ENCODE results near the gene BIRC3. TPM values are rescaled to one million over a fixed set of nuclear protein-coding genes. Genes with fewer than 3 reads are reported as not detected.

Gene BIRC3
- total RNA-seq, 1 donor from 2014 or later = 2.8 TPM

- TF ChIP-seq CTCF (IDR thresholded peaks at IDR 0.05) = no peak
- no peak overlapping the region for H3K4me3 ChIP-seq
- H3K4me1 ChIP-seq = no peaks in the 10 kb centered on the region
- no peak for DNase-seq (ENCODE audit: low spot score in 2 of 2)
- no peaks in the 10 kb centered on the region for H3K36me3 ChIP-seq
- H3K27me3 ChIP-seq = no peaks in the 10 kb centered on the region
- no peak overlapping the region for H3K27ac ChIP-seq
- intact Hi-C loops (cut with DNase I) = no loop called here
- peaks cover 0 to 13% of the 10 kb centered on the region in 2 donors for H3K9me3 ChIP-seq
These were observed 11.2 kb upstream of the BIRC3 start for GRCh38 chr11:102306048-102306597.

GRCh38 chr11:102306817-102307726, 10.2 kb upstream of the BIRC3 start:
- intact Hi-C loops (cut with DNase I) = no loop called here
- H3K9me3 ChIP-seq = peaks cover 0 to 9% of the 10 kb centered on the region in 2 donors
- no peak for DNase-seq (ENCODE audit: low spot score in 2 of 2)
- H3K4me1 ChIP-seq = no peaks in the 10 kb centered on the region
- no peak overlapping the region for H3K4me3 ChIP-seq
- H3K27me3 ChIP-seq = no peaks in the 10 kb centered on the region
- no peak overlapping the region for H3K27ac ChIP-seq
- no peaks in the 10 kb centered on the region for H3K36me3 ChIP-seq
- TF ChIP-seq CTCF (IDR thresholded peaks at IDR 0.05) = no peak

GRCh38 chr11:102307727-102308038, 9.6 kb upstream of the BIRC3 start:
- intact Hi-C loops (cut with DNase I) = no loop called here
- no peaks in the 10 kb centered on the region for H3K36me3 ChIP-seq
- peaks cover 0 to 3% of the 10 kb centered on the region in 2 donors for H3K9me3 ChIP-seq
- DNase-seq (ENCODE audit: low spot score in 2 of 2) = no peak
- H3K4me3 ChIP-seq = no peak overlapping the region
- no peaks in the 10 kb centered on the region for H3K27me3 ChIP-seq
- peaks cover 0 to 2% of the 10 kb centered on the region in 2 donors for H3K4me1 ChIP-seq
- no peak for TF ChIP-seq CTCF (IDR thresholded peaks at IDR 0.05)
- no peak overlapping the region for H3K27ac ChIP-seq

DNA sequence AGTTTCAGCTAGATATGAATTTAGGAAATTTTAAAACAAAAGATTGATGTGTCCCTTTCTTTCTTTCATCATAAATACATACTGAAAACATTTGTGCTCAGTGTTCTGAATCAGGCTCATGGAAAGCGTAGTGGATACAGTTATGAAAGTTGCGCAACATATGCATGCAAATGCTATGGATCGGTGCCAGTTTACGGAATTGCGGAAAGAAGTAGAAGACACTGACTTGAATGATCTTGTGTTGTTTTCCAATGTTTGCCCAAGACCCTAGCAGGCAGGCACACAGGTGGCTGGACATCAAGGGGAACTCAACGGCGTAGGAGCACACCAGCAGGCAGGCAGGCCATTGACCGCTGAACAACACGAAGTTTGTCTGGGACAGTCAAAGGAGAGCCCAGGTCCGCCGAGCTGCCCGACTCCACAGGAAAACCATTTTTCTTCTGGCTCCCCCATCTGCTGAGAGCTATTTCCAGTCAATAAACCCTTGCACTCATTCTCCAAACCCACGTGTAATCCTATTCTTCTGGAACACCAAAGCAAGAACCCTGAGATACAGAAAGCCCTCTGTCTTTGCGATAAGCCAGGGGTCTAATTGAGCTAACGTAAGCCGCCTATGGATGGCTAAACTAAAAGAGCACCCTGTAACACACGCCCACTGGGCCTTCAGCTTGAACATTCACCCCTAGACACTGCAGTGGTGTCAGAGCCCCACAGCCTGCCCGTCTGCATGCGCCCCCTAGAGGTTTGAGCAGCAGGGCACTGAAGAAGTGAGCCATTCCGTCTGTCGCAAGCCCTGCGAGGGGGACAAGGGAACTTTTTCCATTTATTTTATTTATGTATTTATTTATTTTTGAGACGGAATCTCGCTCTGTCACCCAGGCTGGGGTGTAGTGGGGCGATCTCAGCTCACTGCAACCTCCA, 7.4 kb upstream of the BIRC3 start:
- Histone ChIP-seq H3K9me3 (no peaks in the 10 kb centered on the region), H3K4me3 (no peak overlapping the region), H3K36me3 (no peaks in the 10 kb centered on the region), H3K4me1 (peaks cover 0 to 2% of the 10 kb centered on the region in 2 donors), H3K27me3 (no peaks in the 10 kb centered on the region), H3K27ac (no peak overlapping the region)
- TF ChIP-seq CTCF (IDR thresholded peaks at IDR 0.05) = no peak
- DNase-seq (ENCODE audit: low spot score in 2 of 2) = no peak
- intact Hi-C loops (cut with DNase I) = no loop called here

DNA sequence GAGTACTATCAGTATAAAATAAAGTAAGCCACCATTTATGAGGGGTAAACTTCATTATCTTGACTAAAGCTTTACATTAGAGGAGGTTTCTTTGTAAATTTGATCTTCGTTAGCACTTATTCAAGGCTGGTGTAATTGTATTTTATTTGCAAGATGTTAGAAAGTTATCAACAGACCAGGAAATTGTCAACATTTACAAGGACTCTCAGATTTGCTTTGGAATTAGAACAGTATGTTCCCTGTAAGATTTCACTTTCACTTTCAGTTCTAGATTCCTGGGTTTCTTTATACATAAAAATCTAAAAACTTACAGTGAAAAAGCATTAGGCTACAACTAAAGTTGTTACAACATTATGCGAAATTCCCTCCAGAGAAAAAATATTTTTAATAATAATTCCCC, 4.6 kb upstream of the BIRC3 start:
- Histone ChIP-seq H3K27me3 (no peaks in the 10 kb centered on the region), H3K4me3 (peak overlapping the region; percentile 46 to 58), H3K27ac (peak overlapping the region; percentile 78 to 84), H3K9me3 (no peaks in the 10 kb centered on the region), H3K4me1 (peaks cover 0 to 6% of the 10 kb centered on the region in 2 donors), H3K36me3 (no peaks in the 10 kb centered on the region)
- TF ChIP-seq CTCF (IDR thresholded peaks at IDR 0.05) = no peak
- no peak for DNase-seq (ENCODE audit: low spot score in 2 of 2)
- intact Hi-C loops (cut with DNase I) = no loop called here

All from ascending aorta (tissue), 2 donors.